COLO829 (cell line): ENCODE results near the gene TMEM250.

Experiments
- DNase-seq: peaks from one replicate; pipeline ENCODE4 v3.0.0; 2012; ENCODE audit warnings: low spot score

Gene TMEM250

GRCh38 chr9:136147038-136147889 is 28.6 kb upstream of the TMEM250 start:
- DNase-seq = no peak

GRCh38 chr9:136146126-136147037 is 27.7 kb upstream of the TMEM250 start:
- DNase-seq = no peak

- DNase-seq = no peak
Measured at GRCh38 chr9:136145580-136145979, 26.9 kb upstream of the TMEM250 start.

GRCh38 chr9:136144450-136144849 is 25.8 kb upstream of the TMEM250 start:
- no peak for DNase-seq

GRCh38 chr9:136143215-136144001 is 24.7 kb upstream of the TMEM250 start:
- no peak for DNase-seq

- no peak for DNase-seq
Measured at GRCh38 chr9:136142859-136143214, 24.2 kb upstream of the TMEM250 start.

GRCh38 chr9:136142414-136142796 is 23.7 kb upstream of the TMEM250 start:
- no peak for DNase-seq

- DNase-seq = no peak
Measured at GRCh38 chr9:136141682-136142413, 23.2 kb upstream of the TMEM250 start.

- no peak for DNase-seq
Measured at GRCh38 chr9:136140966-136141365, 22.3 kb upstream of the TMEM250 start.

GRCh38 chr9:136140046-136140445 is 21.4 kb upstream of the TMEM250 start:
- no peak for DNase-seq

- no peak for DNase-seq
Measured at GRCh38 chr9:136138566-136138965, 19.9 kb upstream of the TMEM250 start.

- no peak for DNase-seq
Measured at GRCh38 chr9:136137321-136138265, 18.9 kb upstream of the TMEM250 start.

- no peak for DNase-seq
Measured at GRCh38 chr9:136136127-136136925, 17.7 kb upstream of the TMEM250 start.

GRCh38 chr9:136135326-136136126 is 16.9 kb upstream of the TMEM250 start:
- no peak for DNase-seq

- no peak for DNase-seq
Measured at GRCh38 chr9:136133959-136134484, 15.3 kb upstream of the TMEM250 start.

GRCh38 chr9:136133191-136133958 is 14.7 kb upstream of the TMEM250 start:
- DNase-seq = no peak

- DNase-seq = no peak
Measured at GRCh38 chr9:136132512-136133050, 13.9 kb upstream of the TMEM250 start.
